ENCODE results near the gene POLR1H. TPM values are rescaled to one million over a fixed set of nuclear protein-coding genes. Genes with fewer than 3 reads are reported as not detected.
A peak's percentile ranks its signal among the peaks of the same experiment; 100 is the strongest.

The POLR1H gene
- total RNA-seq, 2 donors from 2014 or later: 33.2 to 38.4 TPM

DNA sequence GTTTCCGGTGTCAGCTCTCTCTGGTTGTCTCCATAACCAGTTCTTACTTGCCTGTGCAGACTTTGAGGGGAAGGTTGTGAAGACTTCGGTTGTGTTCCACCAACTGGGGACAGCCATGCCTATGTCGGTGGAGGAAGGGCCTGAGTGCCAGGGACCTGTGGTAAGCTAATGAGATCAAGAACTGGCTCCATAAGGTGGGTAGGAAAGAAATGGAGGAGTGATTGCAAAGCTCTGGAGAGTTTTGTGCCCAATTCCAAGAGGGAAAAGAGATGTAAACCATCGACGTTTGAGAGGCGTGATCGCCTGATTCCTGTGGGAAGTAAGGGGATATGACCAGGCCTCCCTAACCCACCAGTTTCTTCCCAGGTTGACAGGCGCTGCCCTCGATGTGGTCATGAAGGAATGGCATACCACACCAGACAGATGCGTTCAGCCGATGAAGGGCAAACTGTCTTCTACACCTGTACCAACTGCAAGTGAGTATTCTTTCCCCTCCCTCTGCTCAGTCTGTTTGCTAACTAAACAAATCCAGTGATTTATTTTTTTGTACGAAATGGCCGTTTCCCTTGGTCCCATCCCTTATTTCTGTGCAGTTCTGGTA lies 893 bp downstream of the POLR1H start:
- H3K4me1 ChIP-seq: peaks cover 7% of the 10 kb centered on the region
- peak; percentile 46 for DNase-seq

DNA sequence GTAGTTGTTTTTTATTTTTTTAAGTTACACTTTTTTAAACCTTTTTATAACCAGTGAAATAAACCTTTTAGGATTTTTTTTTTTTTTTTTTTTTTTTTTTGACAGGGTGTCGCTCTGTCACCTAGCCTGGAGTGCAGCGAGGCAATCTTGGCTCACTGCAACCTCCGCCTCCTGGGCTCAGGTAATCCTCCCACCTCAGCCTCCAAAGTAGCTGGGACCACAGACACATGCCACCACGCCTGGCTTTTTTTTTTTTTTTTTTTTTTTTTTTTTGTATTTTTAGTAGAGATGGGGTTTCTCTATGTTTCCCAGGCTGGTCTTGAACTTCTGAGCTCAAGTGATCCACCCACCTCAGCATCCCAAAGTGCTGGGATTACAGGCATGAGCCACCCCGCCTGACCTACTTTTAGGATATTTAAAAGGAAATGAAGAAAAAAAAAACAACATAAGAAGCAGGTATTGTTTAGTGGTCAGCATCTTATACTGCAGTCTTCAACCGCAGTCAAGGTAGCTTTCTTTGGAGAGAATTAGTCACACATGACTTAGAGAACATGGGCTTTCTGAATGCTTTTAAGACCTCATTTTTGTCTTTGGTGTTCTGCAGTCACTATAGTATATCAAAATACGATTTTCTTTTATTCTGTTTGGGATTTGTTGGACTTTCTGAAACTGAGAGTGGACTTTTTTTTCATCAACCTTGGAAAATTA lies 1.6 kb downstream of the POLR1H start:
- Histone ChIP-seq H3K27ac (peak overlapping the region; percentile 83), H3K9ac (ENCODE audit: low read depth in 2 of 2, low read length in 2 of 2) (peak overlapping the region in 1 of 2 donors; percentile 94), H3K4me1 (peaks cover 7% of the 10 kb centered on the region), H3K9me3 (no peaks in the 10 kb centered on the region), H3K27me3 (no peaks in the 10 kb centered on the region), H3K36me3 (no peaks in the 10 kb centered on the region), H3K4me3 (peak overlapping the region; percentile 66)
- DNase-seq: no peak
- TF ChIP-seq CTCF (IDR thresholded peaks at IDR 0.05): no peak
- intact Hi-C loops (cut with DNase I): no loop called here

More for the DNA sequence above, 893 bp downstream of the POLR1H start:
- no peaks in the 10 kb centered on the region for H3K27me3 ChIP-seq
- peak overlapping the region; percentile 83 for H3K27ac ChIP-seq
- TF ChIP-seq CTCF (IDR thresholded peaks at IDR 0.05): no peak
- H3K9ac ChIP-seq (ENCODE audit: low read depth in 2 of 2, low read length in 2 of 2): peak overlapping the region; percentile 84 to 94
- no peaks in the 10 kb centered on the region for H3K9me3 ChIP-seq
- no peaks in the 10 kb centered on the region for H3K36me3 ChIP-seq
- intact Hi-C loops (cut with DNase I): no loop called here
- peak overlapping the region; percentile 66 for H3K4me3 ChIP-seq

GRCh38 chr6:30063315-30063714 lies 2.2 kb downstream of the POLR1H start:
- H3K27ac ChIP-seq: no peak overlapping the region
- no peak for DNase-seq
- TF ChIP-seq CTCF (IDR thresholded peaks at IDR 0.05): no peak
- intact Hi-C loops (cut with DNase I): no loop called here
- H3K9me3 ChIP-seq: no peaks in the 10 kb centered on the region
- no peak overlapping the region for H3K4me3 ChIP-seq
- no peaks in the 10 kb centered on the region for H3K27me3 ChIP-seq
- peaks cover 7% of the 10 kb centered on the region for H3K4me1 ChIP-seq
- no peak overlapping the region for H3K9ac ChIP-seq (ENCODE audit: low read depth in 2 of 2, low read length in 2 of 2)
- no peaks in the 10 kb centered on the region for H3K36me3 ChIP-seq

DNA sequence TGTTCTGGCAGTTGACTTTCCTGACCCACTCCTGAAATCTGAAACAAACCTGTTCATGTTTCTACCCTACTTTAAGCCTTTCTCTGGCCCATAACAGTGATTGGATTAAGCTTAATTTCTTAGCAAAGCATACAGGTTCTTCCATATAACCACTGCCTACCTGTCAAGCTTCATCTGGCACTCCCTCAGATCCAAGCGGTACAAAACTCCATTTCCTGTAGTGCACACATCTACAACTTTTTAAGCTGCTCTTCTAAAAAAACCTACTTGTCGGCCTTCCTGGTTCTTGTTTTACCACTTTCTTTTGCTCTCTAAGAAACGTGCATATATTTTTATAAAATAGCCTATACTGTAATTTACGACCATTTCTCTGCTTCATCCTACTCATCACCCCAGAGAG lies 5.0 kb downstream of the POLR1H start:
- Histone ChIP-seq H3K4me1 (no peaks in the 10 kb centered on the region), H3K36me3 (no peaks in the 10 kb centered on the region), H3K27me3 (peaks cover 2% of the 10 kb centered on the region), H3K27ac (peak overlapping the region; percentile 93), H3K9me3 (no peaks in the 10 kb centered on the region), H3K4me3 (peak overlapping the region; percentile 69), H3K9ac (ENCODE audit: low read depth in 2 of 2, low read length in 2 of 2) (peak overlapping the region; percentile 75 to 82)
- no peak for DNase-seq
- intact Hi-C loops (cut with DNase I): loop anchor here (5.0 kb wide), 1 partner anchor 36 kb away; no protein-coding TSS in a partner anchor
- no peak for TF ChIP-seq CTCF (IDR thresholded peaks at IDR 0.05)

GRCh38 chr6:30066577-30067459 lies 5.8 kb downstream of the POLR1H start, which contains the start of gene PPP1R11:
Gene PPP1R11 (plus strand): TSS chr6:30067198. CDS start chr6:30067411, 213 bp downstream.
- H3K4me1 ChIP-seq: no peaks in the 10 kb centered on the region
- H3K9me3 ChIP-seq: no peaks in the 10 kb centered on the region
- peak within 1 kb of the TSS; percentile 69 for H3K4me3 ChIP-seq
- intact Hi-C loops (cut with DNase I): loop anchor here (5.0 kb wide), 1 partner anchor 35 kb away; no protein-coding TSS in a partner anchor
- DNase-seq: peak; percentile 99
- peak within 1 kb of the TSS; percentile 75 to 94 for H3K9ac ChIP-seq (ENCODE audit: low read depth in 2 of 2, low read length in 2 of 2)
- no peak for TF ChIP-seq CTCF (IDR thresholded peaks at IDR 0.05)
- H3K27ac ChIP-seq: peak within 1 kb of the TSS; percentile 93
- peaks cover 5% of the 10 kb centered on the region for H3K27me3 ChIP-seq
- H3K36me3 ChIP-seq: no peaks in the 10 kb centered on the region
